HUES48 (cell line): ENCODE measurements around the gene SMTNL2.
"Not testable (repeated sequence)": the region's sequence is repeated elsewhere in the genome, so short reads cannot be mapped to it uniquely, and the experiment has no call there.

ENCODE experiments used
- H3K27ac ChIP-seq: one replicate; pipeline ENCODE4 v1.7.0; 2013; ENCODE audit warnings: low read depth, low read length, inconsistent platforms
- H3K27me3 ChIP-seq: 2 replicates; pipeline ENCODE4 v1.6.1; 2013; ENCODE audit warnings: mild to moderate bottlenecking, low read length; ENCODE audit not compliant: control insufficient read depth, insufficient read depth
- H3K36me3 ChIP-seq: 2 replicates; pipeline ENCODE4 v1.6.1; 2013; ENCODE audit warnings: low read length; ENCODE audit not compliant: control insufficient read depth, insufficient read depth
- H3K4me1 ChIP-seq: 2 replicates; pipeline ENCODE4 v1.6.1; 2013; ENCODE audit warnings: mild to moderate bottlenecking, low read length; ENCODE audit not compliant: control insufficient read depth, insufficient read depth
- H3K4me3 ChIP-seq: 2 replicates; pipeline ENCODE4 v1.5.1; 2013; ENCODE audit warnings: mild to moderate bottlenecking, low read depth, low read length
- H3K9ac ChIP-seq: 2 replicates; pipeline ENCODE4 v1.6.1; 2013; ENCODE audit warnings: mild to moderate bottlenecking, low read depth, low read length, moderate library complexity
- H3K9me3 ChIP-seq: 2 replicates; pipeline ENCODE4 v1.6.1; 2013; ENCODE audit warnings: low read length; ENCODE audit not compliant: control insufficient read depth, insufficient read depth

Gene SMTNL2

DNA sequence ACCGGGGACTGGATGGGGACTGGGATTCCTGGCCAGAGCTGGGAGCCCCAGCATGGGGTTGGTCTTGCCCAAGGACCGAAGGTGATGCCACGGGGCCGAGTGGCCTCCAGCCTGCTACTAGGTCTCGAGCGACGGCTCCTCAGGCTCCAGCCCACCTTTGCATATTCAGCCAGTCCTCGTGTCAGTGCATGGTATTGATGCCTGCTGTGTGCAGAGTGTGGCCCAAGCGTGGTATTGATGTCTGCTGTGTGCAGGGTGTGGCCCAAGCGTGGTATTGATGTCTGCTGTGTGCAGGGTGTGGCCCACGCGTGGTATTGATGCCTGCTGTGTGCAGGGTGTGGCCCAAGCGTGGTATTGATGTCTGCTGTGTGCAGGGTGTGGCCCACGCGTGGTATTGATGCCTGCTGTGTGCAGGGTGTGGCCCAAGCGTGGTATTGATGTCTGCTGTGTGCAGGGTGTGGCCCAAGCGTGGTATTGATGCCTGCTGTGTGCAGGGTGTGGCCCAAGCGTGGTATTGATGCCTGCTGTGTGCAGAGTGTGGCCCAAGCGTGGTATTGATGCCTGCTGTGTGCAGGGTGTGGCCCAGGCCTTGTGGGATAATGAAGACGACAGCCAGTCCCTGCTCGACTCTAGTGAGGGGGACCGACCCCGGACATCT is 11.5 kb downstream of the SMTNL2 start:
- H3K4me3 ChIP-seq, H3K9ac ChIP-seq, H3K9me3 ChIP-seq, H3K27ac ChIP-seq, H3K36me3 ChIP-seq, H3K27me3 ChIP-seq: not testable (repeated sequence)
- peaks cover 26% of the 10 kb centered on the region for H3K4me1 ChIP-seq

DNA sequence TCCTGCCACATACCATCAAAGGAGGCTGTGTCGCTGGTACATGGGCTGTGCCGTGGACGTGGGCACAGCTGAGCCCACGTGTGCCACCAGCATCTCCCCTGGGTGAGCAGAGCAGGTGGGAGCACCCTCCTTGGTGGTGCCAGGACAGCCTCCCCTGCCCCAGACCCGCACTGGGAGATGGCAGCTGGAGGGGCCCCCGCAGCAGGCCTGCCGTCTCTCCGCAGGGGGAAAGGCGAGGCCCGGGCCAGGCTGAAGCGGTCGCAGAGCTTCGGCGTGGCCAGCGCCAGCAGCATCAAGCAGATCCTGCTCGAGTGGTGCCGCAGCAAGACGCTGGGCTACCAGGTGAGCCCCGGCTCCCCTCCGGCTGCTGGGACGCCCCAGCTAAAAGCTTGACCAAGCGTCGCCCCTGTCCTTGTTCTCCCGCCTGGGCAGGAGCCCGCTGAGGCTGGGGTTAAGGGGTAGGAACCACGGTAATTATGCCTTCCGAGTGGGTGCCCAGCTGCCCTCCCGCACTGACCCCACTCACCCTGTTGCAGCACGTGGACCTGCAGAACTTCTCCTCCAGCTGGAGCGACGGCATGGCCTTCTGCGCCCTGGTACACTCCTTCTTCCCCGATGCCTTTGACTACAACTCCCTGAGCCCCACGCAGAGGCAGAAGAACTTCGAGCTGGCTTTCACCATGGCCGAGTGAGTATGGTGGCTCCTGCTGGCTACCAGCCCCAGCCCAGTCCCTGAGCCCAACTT is 12.5 kb downstream of the SMTNL2 start:
- H3K27me3 ChIP-seq = no peaks in the 10 kb centered on the region
- H3K27ac ChIP-seq = no peak overlapping the region
- no peak overlapping the region for H3K9ac ChIP-seq

DNA sequence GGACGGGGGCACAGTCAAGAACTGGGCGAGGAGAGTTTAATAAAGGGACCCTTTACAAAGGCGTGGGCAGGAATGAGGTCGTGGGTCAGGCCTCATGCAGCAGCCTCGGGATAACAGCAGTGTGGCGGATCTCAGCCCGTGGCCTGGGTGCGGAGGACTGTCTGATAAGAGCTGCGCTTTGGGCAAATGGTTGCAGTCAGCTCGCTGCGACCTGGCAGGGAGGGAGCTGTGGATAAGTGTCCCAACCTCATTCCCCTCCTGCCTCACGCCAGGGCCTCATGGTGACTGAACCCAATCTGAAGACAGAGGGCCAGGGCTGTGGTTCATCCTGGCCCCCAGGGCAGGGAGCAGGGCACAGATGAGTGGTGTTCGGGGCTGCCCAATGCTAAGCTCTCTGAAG is 13.6 kb downstream of the SMTNL2 start:
- H3K9me3 ChIP-seq = no peaks in the 10 kb centered on the region

More for the DNA sequence above, 12.5 kb downstream of the SMTNL2 start:
- Histone ChIP-seq H3K36me3 (no peaks in the 10 kb centered on the region), H3K9me3 (no peaks in the 10 kb centered on the region), H3K4me3 (no peak overlapping the region), H3K4me1 (peaks cover 28% of the 10 kb centered on the region)

DNA sequence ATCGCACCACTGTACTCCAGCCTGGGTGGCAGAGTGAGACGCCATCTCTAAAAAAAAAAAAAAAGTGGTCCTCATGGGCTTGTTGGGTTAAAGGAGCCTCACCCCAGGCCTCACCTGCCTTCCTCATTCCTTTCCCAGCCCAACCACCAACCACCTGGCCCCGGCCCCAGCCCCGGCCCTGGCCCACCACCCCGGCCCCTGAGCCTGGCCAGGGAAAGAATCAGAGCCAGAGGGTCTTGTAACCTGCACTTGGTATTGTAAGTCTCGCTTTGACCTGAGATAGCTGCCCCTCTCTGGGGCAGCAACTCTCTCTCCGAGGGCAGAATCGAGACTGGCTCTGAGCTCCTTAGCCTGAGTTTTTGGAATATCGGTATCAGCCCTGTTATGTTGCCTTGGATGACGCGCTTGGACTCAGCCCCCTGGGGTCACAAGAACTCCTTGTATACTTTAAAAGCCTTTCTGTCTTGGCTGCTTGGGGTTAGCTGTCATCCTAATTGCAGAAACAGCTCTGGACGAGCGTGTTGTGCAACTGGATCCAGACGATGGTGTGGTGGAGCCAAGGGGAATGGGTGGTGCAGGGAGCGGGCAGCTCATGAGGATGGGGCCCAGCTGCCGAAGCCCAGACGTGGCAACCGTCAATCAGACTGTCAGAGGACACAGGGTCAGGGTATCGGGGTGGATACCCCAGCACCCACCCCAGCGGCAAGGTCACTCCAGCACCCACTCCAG is 14.6 kb downstream of the SMTNL2 start:
- H3K4me1 ChIP-seq = peaks cover 28% of the 10 kb centered on the region
- H3K27me3 ChIP-seq = no peaks in the 10 kb centered on the region
- H3K9me3 ChIP-seq = no peaks in the 10 kb centered on the region
- no peak overlapping the region for H3K4me3 ChIP-seq
- no peak overlapping the region for H3K27ac ChIP-seq
- no peaks in the 10 kb centered on the region for H3K36me3 ChIP-seq
- H3K9ac ChIP-seq = no peak overlapping the region

More for the DNA sequence above, 13.6 kb downstream of the SMTNL2 start:
- H3K4me3 ChIP-seq = no peak overlapping the region
- H3K27me3 ChIP-seq = no peaks in the 10 kb centered on the region
- H3K9ac ChIP-seq = no peak overlapping the region
- peaks cover 28% of the 10 kb centered on the region for H3K4me1 ChIP-seq
- no peak overlapping the region for H3K27ac ChIP-seq
- no peaks in the 10 kb centered on the region for H3K36me3 ChIP-seq

DNA sequence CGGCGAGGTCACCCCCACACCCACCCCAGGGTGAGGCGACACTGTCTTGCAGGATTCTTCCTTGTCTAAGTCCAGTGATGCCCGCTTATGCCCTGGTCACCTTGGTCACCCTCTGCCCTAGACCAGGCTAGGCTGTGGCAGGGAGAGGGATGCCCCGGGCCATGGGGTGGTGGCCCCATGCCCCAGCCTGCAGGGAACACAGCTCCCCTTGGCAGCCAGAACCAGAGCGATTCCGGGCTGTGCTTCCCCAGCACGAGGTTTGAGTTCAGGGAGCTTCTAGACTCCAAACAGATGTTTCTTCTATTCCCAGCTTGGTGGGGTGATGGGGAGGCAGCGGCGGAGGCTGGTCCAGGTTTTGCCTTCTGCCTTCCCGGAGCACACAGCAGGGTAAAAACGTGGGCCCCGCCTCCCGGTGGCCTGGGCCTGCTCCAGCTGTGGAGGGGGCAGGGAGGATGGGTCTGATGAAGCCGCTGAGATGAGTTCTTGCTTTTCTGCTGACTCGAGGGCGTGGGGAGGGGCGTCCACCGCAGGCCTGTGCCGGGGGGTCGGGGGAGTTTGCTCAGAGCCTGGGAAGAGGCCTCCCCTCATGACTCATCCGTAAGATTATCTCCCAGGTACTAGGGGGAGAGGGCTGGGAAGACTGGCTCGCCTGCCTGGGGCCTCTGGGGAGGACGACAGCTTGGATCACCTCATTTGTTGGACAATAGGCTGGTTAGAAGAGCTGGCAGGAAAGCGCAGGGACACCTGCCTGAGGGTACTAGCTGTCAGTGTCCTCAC is 15.4 kb downstream of the SMTNL2 start:
- peaks cover 26% of the 10 kb centered on the region for H3K4me1 ChIP-seq
- no peaks in the 10 kb centered on the region for H3K36me3 ChIP-seq
- H3K9me3 ChIP-seq = no peaks in the 10 kb centered on the region
- H3K27ac ChIP-seq = peak overlapping the region; percentile 69
- H3K9ac ChIP-seq = no peak overlapping the region
- peak overlapping the region; percentile 3; the same call in 1 of the 2 replicates for H3K4me3 ChIP-seq
- no peaks in the 10 kb centered on the region for H3K27me3 ChIP-seq

DNA sequence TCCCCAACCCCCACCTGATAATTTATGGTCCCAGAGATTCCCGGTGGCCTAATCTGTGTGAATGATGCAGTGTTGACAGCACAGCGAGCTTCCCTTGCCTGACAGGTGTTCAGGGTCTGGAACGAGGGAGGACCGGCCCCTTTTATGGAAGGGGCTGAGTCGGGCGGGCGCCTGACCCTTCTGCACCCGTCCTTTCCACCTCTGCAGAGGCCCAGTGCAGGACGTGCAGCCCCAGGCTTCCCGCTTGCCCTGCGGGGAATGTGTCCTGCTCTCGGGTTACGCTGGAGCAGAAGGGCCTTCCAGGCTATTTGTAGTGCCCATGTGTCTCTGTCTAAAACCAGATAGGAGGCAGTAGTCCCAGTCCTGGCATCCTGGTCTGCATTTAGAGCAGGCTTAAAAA is 16.2 kb downstream of the SMTNL2 start:
- Histone ChIP-seq H3K36me3 (no peaks in the 10 kb centered on the region), H3K4me1 (peaks cover 20% of the 10 kb centered on the region), H3K9me3 (no peaks in the 10 kb centered on the region), H3K4me3 (no peak overlapping the region), H3K27me3 (no peaks in the 10 kb centered on the region), H3K27ac (peak overlapping the region; percentile 69), H3K9ac (no peak overlapping the region)

DNA sequence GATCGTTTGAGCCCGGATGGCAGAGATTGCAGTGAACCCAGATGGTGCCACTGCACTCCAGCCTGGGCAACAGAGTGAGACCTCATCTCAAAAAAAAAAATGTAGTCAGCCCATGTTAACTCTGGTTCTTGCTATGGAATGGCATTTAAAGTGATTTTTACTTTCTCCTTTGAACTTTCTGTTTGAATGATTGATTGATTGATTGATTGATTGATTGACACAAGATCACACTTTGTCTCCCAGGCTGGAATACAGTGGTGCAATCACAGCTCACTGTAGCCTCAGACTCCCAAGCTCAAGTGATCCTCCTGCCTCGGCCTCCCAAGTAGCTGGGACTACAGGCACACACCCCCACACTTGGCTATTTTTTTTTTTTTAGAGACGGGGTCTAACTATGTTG is 17.0 kb downstream of the SMTNL2 start:
- H3K36me3 ChIP-seq = no peaks in the 10 kb centered on the region

DNA sequence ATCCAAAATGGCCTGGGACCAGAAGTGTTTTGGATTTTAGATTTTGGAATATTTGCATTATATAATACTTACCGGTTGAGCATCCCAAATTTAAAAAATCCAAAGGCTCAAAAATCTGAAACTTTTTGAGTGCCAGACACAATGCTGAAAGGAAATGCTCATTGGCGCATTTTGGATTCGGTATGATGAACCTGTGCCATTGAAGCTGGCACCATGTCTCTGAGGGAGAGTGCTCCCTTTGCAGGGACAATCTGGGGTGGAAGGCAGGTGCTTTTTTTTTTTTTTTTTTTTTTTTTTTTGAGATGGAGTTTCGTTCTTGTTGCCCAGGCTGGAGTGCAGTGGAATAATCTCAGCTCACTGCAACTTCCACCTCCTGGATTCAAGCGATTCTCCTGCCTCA is 17.7 kb downstream of the SMTNL2 start:
- H3K4me3 ChIP-seq = no peak overlapping the region
- no peak overlapping the region for H3K27ac ChIP-seq
- no peaks in the 10 kb centered on the region for H3K9me3 ChIP-seq
- H3K4me1 ChIP-seq = peaks cover 20% of the 10 kb centered on the region
- no peaks in the 10 kb centered on the region for H3K27me3 ChIP-seq
- H3K9ac ChIP-seq = no peak overlapping the region
- H3K36me3 ChIP-seq = no peaks in the 10 kb centered on the region

More for the DNA sequence above, 17.0 kb downstream of the SMTNL2 start:
- H3K9ac ChIP-seq = no peak overlapping the region
- H3K27me3 ChIP-seq = no peaks in the 10 kb centered on the region
- H3K4me1 ChIP-seq = peaks cover 20% of the 10 kb centered on the region
- no peak overlapping the region for H3K4me3 ChIP-seq
- H3K27ac ChIP-seq = no peak overlapping the region
- no peaks in the 10 kb centered on the region for H3K9me3 ChIP-seq

DNA sequence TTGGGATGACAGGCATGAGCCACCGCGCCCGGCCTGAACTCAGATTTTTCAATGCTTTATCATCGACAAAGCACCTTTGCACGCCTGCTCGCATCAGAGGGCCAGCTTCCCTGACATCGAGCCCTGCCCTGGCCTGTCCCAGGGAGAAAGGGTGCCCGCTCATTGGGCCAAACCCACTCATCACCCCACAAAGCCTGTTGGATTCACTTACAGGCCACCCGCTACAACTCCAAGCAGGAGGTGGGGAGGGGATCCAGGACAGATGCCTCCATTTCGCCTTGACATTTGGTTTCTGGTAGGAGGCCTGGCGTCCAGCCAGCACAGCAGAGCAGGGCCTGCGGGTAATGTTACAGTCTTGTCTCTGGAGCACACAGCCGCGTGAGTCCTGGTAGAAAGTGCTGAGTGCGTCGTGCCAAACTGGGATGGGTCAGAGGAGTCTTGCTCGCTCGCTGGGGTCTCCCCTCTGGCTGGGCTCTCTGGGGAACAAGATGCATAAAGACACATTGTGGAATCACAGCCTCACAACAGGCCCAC is 19.8 kb downstream of the SMTNL2 start:
- H3K27ac ChIP-seq = no peak overlapping the region

DNA sequence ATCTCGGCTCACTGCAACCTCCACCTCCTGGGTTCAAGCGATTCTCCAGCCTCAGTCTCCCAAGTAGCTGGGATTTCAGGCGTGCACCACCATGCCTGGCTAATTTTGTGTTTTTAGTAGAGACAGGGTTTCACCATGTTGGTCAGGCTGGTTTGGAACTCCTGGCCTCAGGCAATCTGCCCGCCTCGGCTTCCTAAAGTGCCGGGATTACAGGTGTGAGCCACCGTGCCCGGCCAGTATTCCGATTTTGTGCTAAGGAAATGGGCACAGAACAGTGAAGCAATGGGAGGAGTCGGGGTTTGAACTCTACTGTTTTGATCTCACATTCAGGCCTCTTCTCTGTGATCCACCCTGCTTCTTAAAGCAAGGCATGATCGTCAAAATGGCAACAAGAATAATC is 20.4 kb downstream of the SMTNL2 start:
- H3K27ac ChIP-seq, H3K9me3 ChIP-seq, H3K9ac ChIP-seq, H3K4me3 ChIP-seq, H3K27me3 ChIP-seq, H3K36me3 ChIP-seq: not testable (repeated sequence)
- peaks cover 17% of the 10 kb centered on the region for H3K4me1 ChIP-seq

More for the DNA sequence above, 19.8 kb downstream of the SMTNL2 start:
- H3K9ac ChIP-seq = no peak overlapping the region
- no peaks in the 10 kb centered on the region for H3K27me3 ChIP-seq
- no peaks in the 10 kb centered on the region for H3K36me3 ChIP-seq
- no peaks in the 10 kb centered on the region for H3K9me3 ChIP-seq
- H3K4me3 ChIP-seq = no peak overlapping the region
- peaks cover 23% of the 10 kb centered on the region for H3K4me1 ChIP-seq
